Adrenal gland (tissue), 12 donors: ENCODE results near the gene SPTB. TPM values are rescaled to one million over a fixed set of nuclear protein-coding genes. Genes with fewer than 3 reads are reported as not detected.
A peak's percentile ranks its signal among the peaks of the same experiment; 100 is the strongest.

Experiments
- DNase-seq, 7 donors: peaks; one replicate each; pipeline ENCODE4 v3.0.0-alpha.2; 2019 to 2020
- H3K27ac ChIP-seq, 5 donors: fragments of 200-600 bp; sonication (generic) in 4 of 5; 1 replicate in 3 of 5; 2 replicates in 2 of 5; pipeline versions ENCODE4 v1.5.1 to v1.8.0; 2016 to 2020; ENCODE audit warnings: mild to moderate bottlenecking in 1 of 5
- H3K27me3 ChIP-seq: fragments of 200-600 bp; 2 replicates; pipeline ENCODE4 v1.8.0; 2021
- H3K36me3 ChIP-seq, 2 donors: fragments of 200-600 bp; replicated peaks in 1 of 2; 1 replicate in 1 of 2; 2 replicates in 1 of 2; pipeline versions ENCODE4 v1.5.1 to v1.8.0; 2018 to 2022
- H3K4me1 ChIP-seq, 2 donors: fragments of 200-600 bp; replicated peaks in 1 of 2; 1 replicate in 1 of 2; 2 replicates in 1 of 2; pipeline versions ENCODE4 v1.5.1 to v1.8.0; 2018 to 2021
- H3K4me3 ChIP-seq, 4 donors: fragments of 200-600 bp; sonication (generic) in 3 of 4; one replicate each; pipeline ENCODE4 v1.5.1; 2016 to 2018
- H3K9me3 ChIP-seq, 3 donors: fragments of 200-600 bp; sonication (generic) in 1 of 3; replicated peaks in 1 of 3; 1 replicate in 2 of 3; 2 replicates in 1 of 3; pipeline versions ENCODE4 v1.5.1 to v1.8.0; 2016 to 2021
- POLR2A ChIP-seq, 2 donors: fragments of 450-650 bp; IDR thresholded peaks; one replicate each; pipeline ENCODE4 v1.6.1; 2017; ENCODE audit warnings: antibody characterized with exemption in 2 of 2, mild to moderate bottlenecking in 2 of 2, moderate library complexity in 1 of 2
- WGBS, 4 donors: extraction: QIAGEN DNeasy Blood & Tissue Kit in 2 of 4; methylation state at CpG; one replicate each; pipeline versions ENCODE4 v1.1.5 to v1.1.7; 2013 to 2017; 5-methylcytosine and 5-hydroxymethylcytosine counted together
- intact Hi-C, 2 donors: fragments of 100-400 bp; cut with DNase I; formaldehyde crosslinking; loops; one replicate each; pipeline versions ENCODE4 v1.14.1 to v1.15.0; 2022 to 2023
- polyA plus RNA-seq, 3 donors: library from polyadenylated mRNA; stranded (reverse); fragments of 200-250 nt in 2 of 3; fragments of 350-450 nt in 1 of 3; fragmentation: Illumina TruSeq in 1 of 3; extraction: RNeasy Lipid Tissue Mini Kit (QIAGEN cat#74804) in 1 of 3; gene quantifications; one replicate each; pipeline ENCODE4 v1.2.3, GENCODE V29; 2013 to 2014
- total RNA-seq, 9 donors: library from RNA; depleted of rRNA in 4 of 9; stranded (reverse); fragments of >200 nt in 4 of 9; fragments of 120-200 nt in 1 of 9; fragmentation: NEBNext Ultra II Directional in 1 of 9; extraction: Animal tissue kit (Norgen Biotek cat#: 25700) in 1 of 9; gene quantifications; one replicate each; pipeline versions ENCODE4 v1.1.0 to v1.2.4, GENCODE V29; 2013 to 2023
- TF ChIP-seq, protein P1 (sequence below), 6 experiments: fragments of 450-650 bp in 4 of 6; fragments of 200-600 bp in 2 of 6; sonication (generic) in 1 of 6; IDR thresholded peaks; 1 replicate in 5 of 6; 2 replicates in 1 of 6; pipeline versions ENCODE4 v1.5.1 to v1.8.0; 2016 to 2021; ENCODE audit warnings: antibody characterized with exemption in 6 of 6, mild to moderate bottlenecking in 2 of 6, moderate library complexity in 1 of 6
- donor health status: healthy with polysubstance abuse.
- donor health status: Bipolar disorder and iron deficiency.
- donor health status: DM: yes; HTN: yes; CAD: no.
- donor health status: DM: no; HTN: no; CAD: no.
- donor health status: DM: no; HTN: no; CAD: no.
- donor health status: DM: yes; HTN: yes; CAD: no.

The SPTB gene
- total and polyA plus RNA-seq, 12 donors = 0.18 to 14.5 (median 1.2) TPM

DNA sequence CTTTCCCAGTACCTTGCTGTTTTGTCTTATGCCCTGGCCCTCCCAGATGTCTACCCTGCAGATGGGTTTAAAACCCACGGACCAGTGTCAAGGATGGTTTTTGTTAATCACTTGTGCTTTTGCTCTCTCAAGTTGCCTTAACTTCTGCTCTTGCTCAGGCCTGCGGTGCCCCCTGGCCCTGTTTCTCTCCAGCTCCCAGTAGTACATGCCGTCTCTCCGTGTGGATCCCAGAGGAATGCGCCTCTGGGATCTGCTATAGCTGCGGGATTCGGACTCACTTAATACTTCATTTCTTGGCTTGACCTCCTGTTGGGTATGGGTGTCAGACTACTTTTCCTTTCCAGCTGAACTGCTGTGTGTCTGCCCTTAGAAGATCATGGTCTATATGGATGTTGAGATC lies 160.9 kb downstream of the SPTB start:
- WGBS, 4 donors = 78 to 96% (median 84%) methylated on average over 7 of the region's 7 CpGs
- TF ChIP-seq, protein P1, sequence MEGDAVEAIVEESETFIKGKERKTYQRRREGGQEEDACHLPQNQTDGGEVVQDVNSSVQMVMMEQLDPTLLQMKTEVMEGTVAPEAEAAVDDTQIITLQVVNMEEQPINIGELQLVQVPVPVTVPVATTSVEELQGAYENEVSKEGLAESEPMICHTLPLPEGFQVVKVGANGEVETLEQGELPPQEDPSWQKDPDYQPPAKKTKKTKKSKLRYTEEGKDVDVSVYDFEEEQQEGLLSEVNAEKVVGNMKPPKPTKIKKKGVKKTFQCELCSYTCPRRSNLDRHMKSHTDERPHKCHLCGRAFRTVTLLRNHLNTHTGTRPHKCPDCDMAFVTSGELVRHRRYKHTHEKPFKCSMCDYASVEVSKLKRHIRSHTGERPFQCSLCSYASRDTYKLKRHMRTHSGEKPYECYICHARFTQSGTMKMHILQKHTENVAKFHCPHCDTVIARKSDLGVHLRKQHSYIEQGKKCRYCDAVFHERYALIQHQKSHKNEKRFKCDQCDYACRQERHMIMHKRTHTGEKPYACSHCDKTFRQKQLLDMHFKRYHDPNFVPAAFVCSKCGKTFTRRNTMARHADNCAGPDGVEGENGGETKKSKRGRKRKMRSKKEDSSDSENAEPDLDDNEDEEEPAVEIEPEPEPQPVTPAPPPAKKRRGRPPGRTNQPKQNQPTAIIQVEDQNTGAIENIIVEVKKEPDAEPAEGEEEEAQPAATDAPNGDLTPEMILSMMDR (IDR thresholded peaks at IDR 0.05) = no peak
- TF ChIP-seq POLR2A (IDR thresholded peaks at IDR 0.05) = no peak
- Histone ChIP-seq H3K4me1 (peaks cover 0 to 11% of the 10 kb centered on the region in 2 donors), H3K36me3 (no peaks in the 10 kb centered on the region), H3K9me3 (no peaks in the 10 kb centered on the region), H3K4me3 (no peak overlapping the region), H3K27ac (peak overlapping the region in 1 of 5 donors; percentile 39), H3K27me3 (no peaks in the 10 kb centered on the region)
- intact Hi-C loops = no loop called here
- DNase-seq = no peak

DNA sequence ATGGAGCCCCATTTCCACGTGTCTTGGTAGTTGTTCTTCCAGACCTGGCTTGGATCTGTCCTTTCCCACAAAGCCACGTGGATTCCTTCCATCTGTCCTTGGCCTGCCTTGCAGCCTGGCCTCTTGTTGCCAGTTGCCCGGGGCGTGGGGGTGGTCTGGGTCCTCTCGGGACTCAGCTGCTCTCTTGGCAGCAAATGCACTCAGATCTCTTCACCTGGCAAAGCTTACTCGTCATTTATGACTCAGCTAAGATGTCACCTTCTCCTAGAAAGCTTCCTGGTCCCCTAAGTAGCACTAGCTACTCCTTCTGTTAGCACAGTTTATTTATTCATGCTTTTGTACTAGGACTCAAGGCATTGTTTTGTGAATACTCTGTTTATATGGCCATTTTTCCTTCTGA lies 161.8 kb downstream of the SPTB start:
- WGBS, 4 donors = 22 to 33% (median 29%) methylated on average over 6 of the region's 6 CpGs
- Histone ChIP-seq H3K36me3 (no peaks in the 10 kb centered on the region), H3K9me3 (no peaks in the 10 kb centered on the region), H3K4me3 (no peak overlapping the region), H3K27ac (peak overlapping the region in 1 of 5 donors; percentile 39), H3K27me3 (no peaks in the 10 kb centered on the region), H3K4me1 (peaks cover 0 to 11% of the 10 kb centered on the region in 2 donors)
- no peak for TF ChIP-seq POLR2A (IDR thresholded peaks at IDR 0.05)
- DNase-seq = peak in 2 of 7 donors; percentile 19 to 42
- intact Hi-C loops = no loop called here

DNA sequence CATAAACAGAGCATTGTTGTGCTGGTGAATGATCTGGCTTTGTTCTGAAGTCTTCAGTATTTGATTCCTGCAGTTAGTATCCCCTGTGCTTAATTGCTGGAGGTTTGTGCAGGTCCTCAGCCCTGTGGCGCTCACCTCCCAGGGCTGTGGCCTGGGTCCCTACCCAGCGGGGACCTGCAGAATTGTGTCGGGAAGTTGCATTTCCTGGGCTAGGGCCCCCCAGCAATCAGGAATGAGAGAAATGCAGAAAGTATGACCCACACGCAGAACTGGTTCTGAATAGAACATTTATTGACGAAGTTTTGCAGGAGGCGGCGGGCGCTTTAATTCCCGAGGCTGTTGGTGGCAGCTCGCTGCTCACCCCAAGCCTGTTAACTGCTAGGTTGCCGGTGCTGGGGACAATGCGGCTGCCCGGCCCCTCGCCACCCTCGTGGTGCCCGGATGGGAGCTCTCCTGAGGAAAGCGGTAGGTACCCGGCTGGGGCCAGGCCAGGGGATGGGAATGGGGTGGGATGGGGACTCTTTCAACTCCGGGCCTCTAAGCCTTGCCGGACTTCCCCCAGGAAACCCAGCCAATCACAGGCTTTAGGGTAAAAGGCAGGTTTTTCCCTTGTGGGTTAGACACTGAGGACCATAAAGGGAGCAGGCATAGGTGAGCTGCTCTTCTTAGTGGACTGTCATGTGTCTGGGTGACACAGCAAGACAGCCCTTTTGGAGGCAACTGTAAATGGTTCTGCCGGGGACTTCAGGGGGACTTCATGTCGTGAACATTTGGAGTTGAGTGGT lies 163.9 kb downstream of the SPTB start:
- 66 to 70% (median 67%) methylated on average over 5 to 22 of the region's 22 CpGs for WGBS, 4 donors
- peak overlapping the region in 1 of 5 donors; percentile 76 for H3K27ac ChIP-seq
- no peaks in the 10 kb centered on the region for H3K36me3 ChIP-seq
- DNase-seq = peak in 1 of 7 donors; percentile 59
- no peaks in the 10 kb centered on the region for H3K27me3 ChIP-seq
- peaks cover 0 to 11% of the 10 kb centered on the region in 2 donors for H3K4me1 ChIP-seq
- intact Hi-C loops = no loop called here
- H3K4me3 ChIP-seq = peak overlapping the region in 1 of 4 donors; percentile 13
- no peaks in the 10 kb centered on the region for H3K9me3 ChIP-seq
- TF ChIP-seq, protein P1 (IDR thresholded peaks at IDR 0.05) = no peak
- TF ChIP-seq POLR2A (IDR thresholded peaks at IDR 0.05) = no peak

DNA sequence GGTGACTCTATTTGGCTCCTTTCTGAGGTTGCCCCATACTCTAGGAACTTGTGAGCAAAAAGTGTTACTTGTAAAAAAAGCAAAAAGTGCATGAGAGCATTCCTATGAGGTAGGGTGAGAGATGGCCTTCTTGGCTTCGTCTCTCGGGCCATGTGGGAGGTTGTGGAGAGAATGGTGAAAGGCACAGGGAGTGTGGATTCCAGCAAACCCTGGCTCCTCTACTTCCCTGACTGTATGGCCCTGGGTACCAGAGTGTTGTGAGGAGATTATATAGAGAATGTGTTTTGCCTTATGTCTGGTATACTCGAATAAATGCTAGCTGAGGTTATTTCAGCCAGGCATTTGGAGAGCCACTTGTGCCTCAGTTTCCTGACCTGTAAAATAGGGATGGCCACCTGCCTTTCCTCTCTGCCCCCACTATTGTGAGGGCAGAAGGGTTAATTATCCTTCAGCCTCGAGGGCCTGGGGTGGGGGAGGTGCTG lies 164.5 kb downstream of the SPTB start:
- WGBS, 4 donors = 68 to 74% (median 71%) methylated on average over 4 of the region's 4 CpGs
- TF ChIP-seq, protein P1 (IDR thresholded peaks at IDR 0.05) = no peak
- no peak for TF ChIP-seq POLR2A (IDR thresholded peaks at IDR 0.05)
- DNase-seq = no peak
- Histone ChIP-seq H3K9me3 (no peaks in the 10 kb centered on the region), H3K4me3 (no peak overlapping the region), H3K27me3 (no peaks in the 10 kb centered on the region), H3K36me3 (no peaks in the 10 kb centered on the region), H3K4me1 (peaks cover 0 to 11% of the 10 kb centered on the region in 2 donors), H3K27ac (peak overlapping the region in 1 of 5 donors; percentile 76)
- intact Hi-C loops = no loop called here
